GM21526 (cell line): Measurements from ENCODE around the gene CGN.

Experiments used
- ATAC-seq: cut with Tn5 transposase; IDR thresholded peaks from one replicate; pipeline ENCODE4 v1.9.1; 2021; ENCODE audit warnings: moderate library complexity; ENCODE audit not compliant: unreplicated experiment, low FRiP score

CGN gene

GRCh38 chr1:151546011-151546925 is 35.1 kb downstream of the CGN start:
- no peak for ATAC-seq

GRCh38 chr1:151547119-151547899 is 36.1 kb downstream of the CGN start:
- no peak for ATAC-seq

- ATAC-seq: no peak
Measured at GRCh38 chr1:151547900-151548230, 36.7 kb downstream of the CGN start.

GRCh38 chr1:151549199-151549598 is 38.0 kb downstream of the CGN start:
- no peak for ATAC-seq

GRCh38 chr1:151553659-151554058 is 42.5 kb downstream of the CGN start:
- ATAC-seq: no peak

- ATAC-seq: no peak
Measured at GRCh38 chr1:151556052-151556451, 44.9 kb downstream of the CGN start.

GRCh38 chr1:151562661-151563060 is 51.5 kb downstream of the CGN start:
- ATAC-seq: no peak

- ATAC-seq: no peak
Measured at GRCh38 chr1:151563376-151563775, 52.2 kb downstream of the CGN start.

GRCh38 chr1:151565502-151566189 is 54.5 kb downstream of the CGN start:
- no peak for ATAC-seq

- ATAC-seq: no peak
Measured at GRCh38 chr1:151568626-151569088, 57.5 kb downstream of the CGN start.

- ATAC-seq: no peak
Measured at GRCh38 chr1:151570819-151571218, 59.6 kb downstream of the CGN start.

- no peak for ATAC-seq
Measured at GRCh38 chr1:151574575-151575529, 63.7 kb downstream of the CGN start.

- no peak for ATAC-seq
Measured at GRCh38 chr1:151577173-151577572, 66.0 kb downstream of the CGN start.

GRCh38 chr1:151578941-151579340 is 67.8 kb downstream of the CGN start:
- ATAC-seq: no peak

GRCh38 chr1:151579436-151580225 is 68.4 kb downstream of the CGN start:
- no peak for ATAC-seq

- ATAC-seq: no peak
Measured at GRCh38 chr1:151581451-151581850, 70.3 kb downstream of the CGN start.

- no peak for ATAC-seq
Measured at GRCh38 chr1:151581921-151582320, 70.7 kb downstream of the CGN start.

GRCh38 chr1:151583796-151584195 is 72.6 kb downstream of the CGN start:
- no peak for ATAC-seq

- ATAC-seq: no peak
Measured at GRCh38 chr1:151584278-151584677, 73.1 kb downstream of the CGN start.
